Loucy (cell line): ENCODE measurements around the gene CLSTN2.

Experiments
- H2AFZ ChIP-seq: fragments of 200-600 bp; sonication (generic); 2 replicates; pipeline ENCODE4 v1.6.0; 2016; ENCODE audit warnings: antibody characterized with exemption, mild to moderate bottlenecking, low read length, moderate library complexity
- H3F3A ChIP-seq: fragments of 200-600 bp; 2 replicates; pipeline ENCODE4 v1.6.0; 2016; ENCODE audit warnings: antibody characterized with exemption, low read depth, mild to moderate bottlenecking
- H3K27me3 ChIP-seq: fragments of 200-600 bp; sonication (generic); 2 replicates; pipeline ENCODE4 v1.6.1; 2014; ENCODE audit warnings: low read length, mild to moderate bottlenecking; ENCODE audit not compliant: insufficient read depth, poor library complexity, severe bottlenecking
- H3K36me3 ChIP-seq: fragments of 200-600 bp; sonication (generic); 2 replicates; pipeline ENCODE4 v1.6.1; 2016; ENCODE audit warnings: low read length; ENCODE audit not compliant: insufficient read depth
- H3K4me1 ChIP-seq: fragments of 200-600 bp; sonication (generic); 2 replicates; pipeline ENCODE4 v1.5.1; 2014; ENCODE audit warnings: low read length, mild to moderate bottlenecking; ENCODE audit not compliant: insufficient read depth, poor library complexity, severe bottlenecking
- H3K4me2 ChIP-seq: fragments of 200-600 bp; sonication (generic); 2 replicates; pipeline ENCODE4 v1.6.0; 2014; ENCODE audit warnings: antibody characterized with exemption, low read length, low read depth, mild to moderate bottlenecking; ENCODE audit not compliant: poor library complexity, severe bottlenecking
- H3K4me3 ChIP-seq: fragments of 200-600 bp; sonication (generic); 2 replicates; pipeline ENCODE4 v1.5.1; 2014; ENCODE audit warnings: low read length, mild to moderate bottlenecking, mixed read lengths; ENCODE audit not compliant: poor library complexity, severe bottlenecking
- H3K79me2 ChIP-seq: fragments of 200-600 bp; sonication (generic); 2 replicates; pipeline ENCODE4 v1.6.1; 2014; ENCODE audit warnings: low read length; ENCODE audit not compliant: insufficient read depth
- H3K9ac ChIP-seq: fragments of 200-600 bp; sonication (generic); 2 replicates; pipeline ENCODE4 v1.6.0; 2014; ENCODE audit warnings: mild to moderate bottlenecking, low read depth, low read length, moderate library complexity; ENCODE audit not compliant: poor library complexity, severe bottlenecking
- H3K9me2 ChIP-seq: fragments of 200-600 bp; sonication (generic); replicated peaks from 2 replicates; pipeline ENCODE4 v1.6.1; 2016; ENCODE audit warnings: low read depth, low read length, mixed read lengths
- H3K9me3 ChIP-seq: fragments of 200-600 bp; sonication (generic); 2 replicates; pipeline ENCODE4 v1.6.1; 2014; ENCODE audit warnings: mild to moderate bottlenecking, antibody characterized with exemption, low read length, low read depth; ENCODE audit not compliant: insufficient read depth
- H4K20me1 ChIP-seq: fragments of 200-600 bp; sonication (generic); 2 replicates; pipeline ENCODE4 v1.6.0; 2014; ENCODE audit warnings: antibody characterized with exemption, low read length, mild to moderate bottlenecking; ENCODE audit not compliant: insufficient read depth, poor library complexity, severe bottlenecking
- EZH2phosphoT487 ChIP-seq: fragments of 200-600 bp; IDR thresholded peaks from 2 replicates; pipeline ENCODE4 v1.6.1; 2018; ENCODE audit warnings: antibody characterized with exemption, mild to moderate bottlenecking, moderate library complexity, borderline replicate concordance
- TF ChIP-seq, protein P1 (sequence below): fragments of 200-600 bp; sonication (generic); conservative IDR thresholded peaks from 2 replicates; pipeline ENCODE4 v1.5.1; 2014; ENCODE audit warnings: mild to moderate bottlenecking, antibody characterized with exemption, low read length

The CLSTN2 gene

DNA sequence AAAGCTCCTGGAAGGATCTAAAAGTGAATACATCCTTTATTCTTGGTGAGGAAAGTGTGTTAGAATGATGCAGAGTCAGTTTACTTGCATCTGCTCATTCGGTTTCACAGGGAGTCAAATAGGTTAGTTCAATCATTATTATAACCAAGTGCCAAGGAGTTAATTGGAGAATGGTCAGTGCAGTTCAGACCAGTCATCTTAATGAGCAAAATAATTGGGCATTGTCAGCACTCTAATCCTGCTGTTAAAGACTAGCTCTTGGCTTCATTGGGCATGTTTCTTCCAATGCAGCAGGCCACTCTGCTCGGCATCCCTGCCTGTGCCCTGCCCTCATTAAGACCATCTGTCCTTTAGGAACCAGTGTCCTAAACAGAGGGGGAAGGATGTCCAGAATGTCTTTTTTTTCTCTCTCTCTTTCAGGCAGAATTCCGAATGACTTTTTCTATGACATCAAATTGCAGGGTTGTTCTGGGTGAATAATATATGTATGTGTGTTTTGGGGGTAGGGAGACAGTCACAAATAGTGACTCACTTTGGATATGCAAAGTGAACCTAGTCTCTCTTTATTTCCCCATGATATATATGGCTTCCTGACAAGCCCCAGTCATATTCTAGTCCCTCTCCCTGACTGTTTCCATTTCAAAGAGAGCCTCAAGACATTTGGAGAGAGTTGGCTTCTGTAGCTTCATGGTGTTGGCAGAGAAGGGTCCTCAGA, 537.5 kb downstream of the CLSTN2 start:
- Histone ChIP-seq H3K36me3 (no peaks in the 10 kb centered on the region), H3K4me2 (no peak overlapping the region), H3K9me2 (no peaks in the 10 kb centered on the region), H3K79me2 (no peaks in the 10 kb centered on the region), H3K27me3 (no peaks in the 10 kb centered on the region), H3K9ac (no peak overlapping the region), H4K20me1 (no peaks in the 10 kb centered on the region), H2AFZ (no peak overlapping the region), H3K4me3 (no peak overlapping the region), H3K4me1 (no peaks in the 10 kb centered on the region), H3F3A (no peaks in the 10 kb centered on the region), H3K9me3 (no peaks in the 10 kb centered on the region)
- no peak for TF ChIP-seq EZH2phosphoT487
- TF ChIP-seq, protein P1, sequence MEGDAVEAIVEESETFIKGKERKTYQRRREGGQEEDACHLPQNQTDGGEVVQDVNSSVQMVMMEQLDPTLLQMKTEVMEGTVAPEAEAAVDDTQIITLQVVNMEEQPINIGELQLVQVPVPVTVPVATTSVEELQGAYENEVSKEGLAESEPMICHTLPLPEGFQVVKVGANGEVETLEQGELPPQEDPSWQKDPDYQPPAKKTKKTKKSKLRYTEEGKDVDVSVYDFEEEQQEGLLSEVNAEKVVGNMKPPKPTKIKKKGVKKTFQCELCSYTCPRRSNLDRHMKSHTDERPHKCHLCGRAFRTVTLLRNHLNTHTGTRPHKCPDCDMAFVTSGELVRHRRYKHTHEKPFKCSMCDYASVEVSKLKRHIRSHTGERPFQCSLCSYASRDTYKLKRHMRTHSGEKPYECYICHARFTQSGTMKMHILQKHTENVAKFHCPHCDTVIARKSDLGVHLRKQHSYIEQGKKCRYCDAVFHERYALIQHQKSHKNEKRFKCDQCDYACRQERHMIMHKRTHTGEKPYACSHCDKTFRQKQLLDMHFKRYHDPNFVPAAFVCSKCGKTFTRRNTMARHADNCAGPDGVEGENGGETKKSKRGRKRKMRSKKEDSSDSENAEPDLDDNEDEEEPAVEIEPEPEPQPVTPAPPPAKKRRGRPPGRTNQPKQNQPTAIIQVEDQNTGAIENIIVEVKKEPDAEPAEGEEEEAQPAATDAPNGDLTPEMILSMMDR, result no peak

DNA sequence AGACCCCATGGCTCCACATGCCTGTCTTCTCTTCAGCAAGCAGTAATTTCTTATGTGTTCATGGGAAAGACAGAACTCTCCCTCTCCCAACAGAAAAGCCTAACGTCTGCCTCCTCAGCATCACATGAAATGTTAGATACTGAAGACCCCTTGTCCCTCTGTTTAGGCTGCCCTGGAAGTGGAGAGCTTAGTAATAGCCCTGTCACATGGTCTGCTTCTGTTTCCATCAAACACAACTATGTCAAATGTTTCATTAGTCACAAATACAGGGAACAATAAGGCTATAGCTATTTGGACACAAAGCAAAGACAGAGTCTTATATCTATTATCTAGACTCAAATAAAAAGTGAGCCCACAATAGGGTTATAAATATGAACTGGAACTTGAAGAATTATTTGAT, 552.6 kb downstream of the CLSTN2 start:
- no peaks in the 10 kb centered on the region for H3K9me3 ChIP-seq
- TF ChIP-seq EZH2phosphoT487, result no peak
- TF ChIP-seq, protein P1, result no peak
- no peaks in the 10 kb centered on the region for H4K20me1 ChIP-seq
- H3K27me3 ChIP-seq, result no peaks in the 10 kb centered on the region
- H3K4me1 ChIP-seq, result no peaks in the 10 kb centered on the region
- H3K79me2 ChIP-seq, result no peaks in the 10 kb centered on the region
- no peak overlapping the region for H2AFZ ChIP-seq
- H3F3A ChIP-seq, result no peaks in the 10 kb centered on the region
- H3K4me3 ChIP-seq, result no peak overlapping the region
- H3K36me3 ChIP-seq, result no peaks in the 10 kb centered on the region
- H3K4me2 ChIP-seq, result no peak overlapping the region
- no peaks in the 10 kb centered on the region for H3K9me2 ChIP-seq
- no peak overlapping the region for H3K9ac ChIP-seq

DNA sequence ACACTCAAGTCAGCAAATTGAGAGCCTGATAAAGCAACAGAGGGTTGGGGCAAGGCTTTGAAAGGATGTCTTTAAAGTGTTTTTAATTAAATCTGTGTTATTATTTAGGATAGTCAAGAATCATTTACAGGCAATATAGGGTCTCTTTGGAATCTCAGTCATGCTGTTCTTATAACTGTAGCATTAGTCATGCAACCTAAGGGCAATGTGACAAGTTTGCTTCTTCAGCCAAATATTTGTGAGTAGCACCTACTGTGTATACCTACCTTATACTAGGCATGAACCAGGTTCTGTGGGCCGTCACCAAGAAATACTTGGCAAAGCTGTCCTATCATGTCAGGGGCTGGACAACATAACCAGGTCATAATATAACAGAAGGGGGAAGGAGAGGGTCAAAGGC, 558.3 kb downstream of the CLSTN2 start:
- H3K4me1 ChIP-seq, result no peaks in the 10 kb centered on the region
- no peak overlapping the region for H3K4me2 ChIP-seq
- H3K79me2 ChIP-seq, result no peaks in the 10 kb centered on the region
- no peaks in the 10 kb centered on the region for H3K9me3 ChIP-seq
- H3K9ac ChIP-seq, result no peak overlapping the region
- no peaks in the 10 kb centered on the region for H3F3A ChIP-seq
- TF ChIP-seq, protein P1, result no peak
- TF ChIP-seq EZH2phosphoT487, result no peak
- no peaks in the 10 kb centered on the region for H3K36me3 ChIP-seq
- no peak overlapping the region for H3K4me3 ChIP-seq
- H3K27me3 ChIP-seq, result no peaks in the 10 kb centered on the region
- H4K20me1 ChIP-seq, result no peaks in the 10 kb centered on the region
- no peak overlapping the region for H2AFZ ChIP-seq
- no peaks in the 10 kb centered on the region for H3K9me2 ChIP-seq
